ENCODE results near the gene MLF2. TPM values are rescaled to one million over a fixed set of nuclear protein-coding genes. Genes with fewer than 3 reads are reported as not detected.

MLF2 gene
- total and polyA plus RNA-seq, 9 of the 15 experiments (the other 6 are each of a cell fraction or from before 2014, with no cell fraction given), result 11.4 to 190 (median 139) TPM

DNA sequence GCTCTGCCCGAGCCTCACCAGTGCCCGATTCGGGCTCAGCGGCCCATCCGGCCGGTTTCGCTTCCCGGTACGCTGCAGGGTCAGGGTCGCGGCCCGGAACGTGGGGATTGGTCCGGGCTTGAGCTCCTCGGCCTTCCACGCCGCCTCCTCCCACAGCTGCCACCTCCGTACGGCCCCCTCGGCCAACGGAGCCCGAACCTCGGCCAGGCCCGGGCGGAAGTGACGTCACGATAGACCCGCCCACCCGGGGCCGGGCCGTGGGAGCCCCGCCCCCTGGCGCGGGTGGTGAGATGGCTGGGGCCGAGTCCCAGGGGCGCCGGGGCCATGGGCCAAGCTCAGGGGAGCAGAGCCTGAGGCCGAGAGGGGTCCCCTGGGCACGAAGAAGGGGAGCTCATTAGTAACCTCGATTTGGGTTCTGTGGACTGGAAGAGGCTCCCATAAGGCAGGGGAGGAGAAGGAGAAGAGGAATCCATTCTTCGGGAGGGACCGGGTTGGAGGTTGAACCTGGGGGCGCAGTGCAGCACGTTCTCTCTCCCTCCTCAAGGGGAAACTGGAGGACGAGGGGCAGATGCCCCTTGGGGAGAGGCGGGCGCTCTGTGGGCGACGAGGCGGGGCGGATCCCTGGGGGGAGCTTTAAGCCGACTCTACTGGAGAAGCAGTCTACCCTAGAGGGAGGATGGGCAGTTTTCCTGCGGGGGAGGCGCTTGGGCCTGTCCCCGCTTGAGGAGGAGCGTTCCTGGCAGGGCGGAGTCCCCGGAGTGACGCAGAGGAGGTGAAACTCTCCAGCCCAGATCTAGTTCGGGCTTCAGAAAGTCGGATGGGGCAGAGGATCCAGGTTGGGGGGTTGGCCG lies at the start of gene MLF2 (continued):
- no peak for TF ChIP-seq HDAC8 (tag; IDR thresholded peaks at IDR 0.05)
- TF ChIP-seq ZKSCAN1 (IDR thresholded peaks at IDR 0.05; ENCODE audit: low read depth, low read length), result no peak
- no peak for TF ChIP-seq PML (IDR thresholded peaks at IDR 0.05; ENCODE audit: low read length)
- TF ChIP-seq KLF13 (tag; IDR thresholded peaks at IDR 0.05; ENCODE audit: borderline replicate concordance, low read depth), result 0 out of 2 replicates have a peak, but pooled peaks have one; percentile 61
- no peak for TF ChIP-seq ZC3H4 (CRISPR knock-in tag; IDR thresholded peaks at IDR 0.05; ENCODE audit: borderline replicate concordance)
- TF ChIP-seq, protein P1, sequence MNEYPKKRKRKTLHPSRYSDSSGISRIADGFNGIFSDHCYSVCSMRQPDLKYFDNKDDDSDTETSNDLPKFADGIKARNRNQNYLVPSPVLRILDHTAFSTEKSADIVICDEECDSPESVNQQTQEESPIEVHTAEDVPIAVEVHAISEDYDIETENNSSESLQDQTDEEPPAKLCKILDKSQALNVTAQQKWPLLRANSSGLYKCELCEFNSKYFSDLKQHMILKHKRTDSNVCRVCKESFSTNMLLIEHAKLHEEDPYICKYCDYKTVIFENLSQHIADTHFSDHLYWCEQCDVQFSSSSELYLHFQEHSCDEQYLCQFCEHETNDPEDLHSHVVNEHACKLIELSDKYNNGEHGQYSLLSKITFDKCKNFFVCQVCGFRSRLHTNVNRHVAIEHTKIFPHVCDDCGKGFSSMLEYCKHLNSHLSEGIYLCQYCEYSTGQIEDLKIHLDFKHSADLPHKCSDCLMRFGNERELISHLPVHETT (CRISPR knock-in tag; conservative IDR thresholded peaks at IDR 0.05 in 1 of 2, IDR thresholded peaks at IDR 0.05 in 1 of 2), result peak in 1 of 2 experiments; percentile 56; a peak in 1 of 4 replicates
- no peak for TF ChIP-seq PHB2 (IDR thresholded peaks at IDR 0.05; ENCODE audit: low read depth)
- no peak for TF ChIP-seq BRCA1 (IDR thresholded peaks at IDR 0.05)
- TF ChIP-seq BRCA1 (CRISPR knock-in tag; IDR thresholded peaks at IDR 0.05), result no peak
- no peak for TF ChIP-seq PTTG1 (tag; IDR thresholded peaks at IDR 0.05; ENCODE audit: low read depth)
- TF ChIP-seq NFE2 (IDR thresholded peaks at IDR 0.05; ENCODE audit: low read depth), result no peak
- peak; percentile 57 to 72; a peak in 3 of 4 replicates for TF ChIP-seq MAZ (CRISPR knock-in tag; conservative IDR thresholded peaks at IDR 0.05 in 1 of 2, IDR thresholded peaks at IDR 0.05 in 1 of 2)
- TF ChIP-seq ZNF184 (CRISPR knock-in tag; IDR thresholded peaks at IDR 0.05), result no peak
- no peak for TF ChIP-seq PTBP1 (IDR thresholded peaks at IDR 0.05; ENCODE audit: low read depth, low read length)
- no peak for TF ChIP-seq TAL1 (IDR thresholded peaks at IDR 0.05)
- TF ChIP-seq ZNF444 (CRISPR knock-in tag; IDR thresholded peaks at IDR 0.05), result no peak
- TF ChIP-seq, protein P2, sequence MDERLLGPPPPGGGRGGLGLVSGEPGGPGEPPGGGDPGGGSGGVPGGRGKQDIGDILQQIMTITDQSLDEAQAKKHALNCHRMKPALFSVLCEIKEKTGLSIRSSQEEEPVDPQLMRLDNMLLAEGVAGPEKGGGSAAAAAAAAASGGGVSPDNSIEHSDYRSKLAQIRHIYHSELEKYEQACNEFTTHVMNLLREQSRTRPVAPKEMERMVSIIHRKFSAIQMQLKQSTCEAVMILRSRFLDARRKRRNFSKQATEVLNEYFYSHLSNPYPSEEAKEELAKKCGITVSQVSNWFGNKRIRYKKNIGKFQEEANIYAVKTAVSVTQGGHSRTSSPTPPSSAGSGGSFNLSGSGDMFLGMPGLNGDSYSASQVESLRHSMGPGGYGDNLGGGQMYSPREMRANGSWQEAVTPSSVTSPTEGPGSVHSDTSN (CRISPR knock-in tag; IDR thresholded peaks at IDR 0.05; ENCODE audit: low read depth), result no peak
- TF ChIP-seq, protein P2 (tag; conservative IDR thresholded peaks at IDR 0.05; ENCODE audit: low read depth), result no peak
- TF ChIP-seq ZNF561 (CRISPR knock-in tag; conservative IDR thresholded peaks at IDR 0.05), result no peak
- TF ChIP-seq CC2D1A (IDR thresholded peaks at IDR 0.05), result no peak; the same call in 1 of the 2 replicates

All from K562 (cell line).